H1 (cell line): ENCODE data around the gene OR2H1. TPM values are rescaled to one million over a fixed set of nuclear protein-coding genes. Genes with fewer than 3 reads are reported as not detected.
A peak's percentile ranks its signal among the peaks of the same experiment; 100 is the strongest.

ENCODE experiments used
- CTCF ChIA-PET: fragments of 300-600 bp; sonication (Branson Sonifier 250); formaldehyde crosslinking; loops from one replicate; lab custom pipeline; 2021; ENCODE audit not compliant: partially characterized antibody; lab: Charles Lee
- POLR2A ChIA-PET: fragments of 300-600 bp; sonication (Branson Sonifier 250); formaldehyde crosslinking; loops from one replicate; lab custom pipeline; 2021; ENCODE audit warnings: inconsistent platforms; ENCODE audit not compliant: partially characterized antibody; lab: Charles Lee
- DNase-seq, 2 experiments: peaks; one replicate each; pipeline versions ENCODE4 v3.0.0 to v3.0.0-alpha.2; 2010 to 2022; ENCODE audit warnings: low spot score in 2 of 2, low read depth in 1 of 2, mixed read lengths in 1 of 2
- FAIRE-seq: peaks from 2 replicates; lab custom pipeline; 2011; peaks lifted over from hg19 to GRCh38; lab: Jason Lieb, UNC
- H2AFZ ChIP-seq: 2 replicates; pipeline ENCODE4 v1.8.1; 2012; ENCODE audit warnings: low read length, inconsistent platforms
- H2AK5ac ChIP-seq: 2 replicates; pipeline ENCODE4 v1.6.1; 2013; ENCODE audit warnings: low read depth, low read length
- H2BK120ac ChIP-seq: replicated peaks from 2 replicates; pipeline ENCODE3; 2013; ENCODE audit warnings: low read depth, low read length, inconsistent platforms
- H2BK12ac ChIP-seq: 2 replicates; pipeline ENCODE4 v1.6.1; 2013; ENCODE audit warnings: low read depth, low read length
- H2BK15ac ChIP-seq: 2 replicates; pipeline ENCODE4 v1.6.1; 2013; ENCODE audit warnings: low read length
- H2BK20ac ChIP-seq: 2 replicates; pipeline ENCODE4 v1.6.1; 2013; ENCODE audit warnings: low read length
- H2BK5ac ChIP-seq: 2 replicates; pipeline ENCODE4 v1.6.1; 2013; ENCODE audit warnings: low read depth, low read length
- H3K14ac ChIP-seq: 2 replicates; pipeline ENCODE4 v1.6.1; 2013; ENCODE audit warnings: inconsistent platforms; ENCODE audit not compliant: insufficient read length
- H3K18ac ChIP-seq: 2 replicates; pipeline ENCODE4 v1.6.1; 2013; ENCODE audit warnings: low read length; ENCODE audit errors: extremely low read depth
- H3K23ac ChIP-seq: 2 replicates; pipeline ENCODE4 v1.6.1; 2013; ENCODE audit warnings: inconsistent platforms; ENCODE audit not compliant: insufficient read length
- H3K23me2 ChIP-seq: 2 replicates; pipeline ENCODE4 v1.6.1; 2013; ENCODE audit warnings: low read depth, low read length
- H3K27ac ChIP-seq: 2 replicates; pipeline ENCODE4 v1.6.1; 2011; ENCODE audit warnings: low read depth, low read length, inconsistent platforms
- H3K27me3 ChIP-seq, 4 experiments: replicated peaks in 1 of 4; 1 replicate in 1 of 4; 2 replicates in 3 of 4; pipeline versions ENCODE4 v1.6.1 to v1.8.1; 2011 to 2013; ENCODE audit warnings: low read length in 3 of 4, mild to moderate bottlenecking in 3 of 4, inconsistent platforms in 2 of 4, mixed read lengths in 2 of 4, moderate library complexity in 1 of 4; ENCODE audit not compliant: control insufficient read depth in 3 of 4, insufficient read depth in 3 of 4; ENCODE audit errors: extremely low read depth in 1 of 4
- H3K36me3 ChIP-seq, 4 experiments: 2 replicates each; pipeline versions ENCODE4 v1.6.1 to v1.8.1; 2011 to 2013; ENCODE audit warnings: mild to moderate bottlenecking in 4 of 4, low read length in 3 of 4, moderate library complexity in 2 of 4, control low read depth in 1 of 4, inconsistent platforms in 1 of 4; ENCODE audit not compliant: insufficient read depth in 4 of 4, control insufficient read depth in 2 of 4
- H3K4ac ChIP-seq: replicated peaks from 2 replicates; pipeline ENCODE3; 2013; ENCODE audit warnings: low read length, low read depth, mixed read lengths, inconsistent platforms; ENCODE audit not compliant: insufficient read length
- H3K4me1 ChIP-seq, 4 experiments: replicated peaks in 1 of 4; 1 replicate in 1 of 4; 2 replicates in 3 of 4; pipeline versions ENCODE4 v1.6.1 to v1.8.1; 2011 to 2013; ENCODE audit warnings: low read length in 3 of 4, inconsistent platforms in 2 of 4, mixed read lengths in 1 of 4; ENCODE audit not compliant: insufficient read depth in 4 of 4, control insufficient read depth in 3 of 4
- H3K4me2 ChIP-seq, 2 experiments: 2 replicates each; pipeline versions ENCODE4 v1.6.1 to v1.8.1; 2011 to 2013; ENCODE audit warnings: low read depth in 2 of 2, low read length in 2 of 2, control low read depth in 1 of 2, inconsistent platforms in 1 of 2, mild to moderate bottlenecking in 1 of 2; ENCODE audit not compliant: insufficient read depth in 1 of 2
- H3K4me3 ChIP-seq, 4 experiments: fragments of 200-600, 300-600 bp in 1 of 4; sonication (generic), shearing (Covaris generic), sonication (Bioruptor Twin) in 1 of 4; 2 replicates each; pipeline versions ENCODE4 v1.5.1 to v1.8.1; 2011 to 2016; ENCODE audit warnings: low read length in 4 of 4, low read depth in 3 of 4, control low read depth in 2 of 4, inconsistent platforms in 2 of 4, mild to moderate bottlenecking in 2 of 4, mixed read lengths in 1 of 4, moderate library complexity in 1 of 4; ENCODE audit not compliant: insufficient read depth in 2 of 4; ENCODE audit errors: extremely low read depth in 1 of 4
- H3K56ac ChIP-seq: replicated peaks from 2 replicates; pipeline ENCODE3; 2013; ENCODE audit warnings: low read depth, mild to moderate bottlenecking, mixed read lengths, low read length, inconsistent platforms; ENCODE audit not compliant: insufficient read length
- H3K79me1 ChIP-seq: 2 replicates; pipeline ENCODE4 v1.6.1; 2013; ENCODE audit warnings: low read depth, low read length, control low read depth
- H3K79me2 ChIP-seq, 2 experiments: 2 replicates each; pipeline versions ENCODE4 v1.6.1 to v1.8.1; 2012 to 2013; ENCODE audit warnings: low read length in 2 of 2, mild to moderate bottlenecking in 2 of 2, inconsistent platforms in 1 of 2; ENCODE audit not compliant: insufficient read depth in 2 of 2, control insufficient read depth in 1 of 2
- H3K9ac ChIP-seq, 4 experiments: replicated peaks in 1 of 4; 1 replicate in 1 of 4; 2 replicates in 3 of 4; pipeline versions ENCODE4 v1.6.1 to v1.8.1; 2011 to 2013; ENCODE audit warnings: low read depth in 3 of 4, low read length in 3 of 4, control low read depth in 2 of 4, mild to moderate bottlenecking in 2 of 4, moderate library complexity in 2 of 4, inconsistent platforms in 1 of 4; ENCODE audit errors: extremely low read depth in 1 of 4
- H3K9me3 ChIP-seq, 2 experiments: 2 replicates each; pipeline versions ENCODE4 v1.6.1 to v1.8.1; 2012 to 2013; ENCODE audit warnings: mild to moderate bottlenecking in 2 of 2, moderate library complexity in 2 of 2, control low read depth in 1 of 2, inconsistent platforms in 1 of 2, low read depth in 1 of 2, low read length in 1 of 2, mixed read lengths in 1 of 2; ENCODE audit not compliant: insufficient read depth in 2 of 2
- H4K20me1 ChIP-seq, 2 experiments: replicated peaks in 1 of 2; 2 replicates each; pipeline versions ENCODE3 to v1.8.1; 2011 to 2013; ENCODE audit warnings: inconsistent platforms in 2 of 2, low read length in 2 of 2, mild to moderate bottlenecking in 1 of 2; ENCODE audit not compliant: insufficient read depth in 2 of 2, control insufficient read depth in 1 of 2
- H4K5ac ChIP-seq: 2 replicates; pipeline ENCODE4 v1.6.1; 2013; ENCODE audit warnings: low read length, low read depth, mixed read lengths, inconsistent platforms; ENCODE audit not compliant: insufficient read length
- H4K8ac ChIP-seq: 2 replicates; pipeline ENCODE4 v1.8.0; 2013; ENCODE audit warnings: mild to moderate bottlenecking, moderate library complexity, low read length, inconsistent platforms; ENCODE audit not compliant: insufficient read depth; ENCODE audit errors: extremely low read depth
- H4K91ac ChIP-seq: replicated peaks from 2 replicates; pipeline ENCODE3; 2013; ENCODE audit warnings: low read length, mixed read lengths, inconsistent platforms; ENCODE audit not compliant: insufficient read length
- CBX5 ChIP-seq: fragments of 300-800, 300-1000 bp; sonication (generic); IDR thresholded peaks from 2 replicates; pipeline ENCODE4 v1.7.1; 2016; ENCODE audit warnings: antibody characterized with exemption, low read length, low read depth
- CTBP2 ChIP-seq: IDR thresholded peaks from 2 replicates; pipeline ENCODE4 v1.7.0; 2011; ENCODE audit warnings: borderline replicate concordance, mild to moderate bottlenecking, moderate library complexity, mixed read lengths, low read length; ENCODE audit not compliant: insufficient read depth, insufficient read length
- FOSL1 ChIP-seq: IDR thresholded peaks from 2 replicates; pipeline ENCODE4 v1.6.1; 2011; ENCODE audit warnings: mild to moderate bottlenecking, low read depth, low read length, moderate library complexity; ENCODE audit not compliant: insufficient read depth
- JUN ChIP-seq: IDR thresholded peaks from 2 replicates; pipeline ENCODE4 v1.6.1; 2011; ENCODE audit warnings: low read depth, mild to moderate bottlenecking, improper control_type of control experiment, low read length
- MAFK ChIP-seq: IDR thresholded peaks from 2 replicates; pipeline ENCODE4 v1.6.1; 2012; ENCODE audit warnings: low read depth, mild to moderate bottlenecking, improper control_type of control experiment, low read length
- POLR2A ChIP-seq, 2 experiments: IDR thresholded peaks; 1 replicate in 1 of 2; 2 replicates in 1 of 2; pipeline ENCODE4 v1.6.1; 2011; ENCODE audit warnings: low read depth in 2 of 2, low read length in 2 of 2, mild to moderate bottlenecking in 2 of 2; ENCODE audit errors: control extremely low read depth in 1 of 2
- RAD21 ChIP-seq, 2 experiments: IDR thresholded peaks in 1 of 2; conservative IDR thresholded peaks in 1 of 2; 2 replicates each; pipeline ENCODE4 v1.6.1; 2011; ENCODE audit warnings: low read depth in 2 of 2, low read length in 2 of 2, improper control_type of control experiment in 1 of 2, inconsistent platforms in 1 of 2, mild to moderate bottlenecking in 1 of 2, moderate library complexity in 1 of 2
- RNF2 ChIP-seq: fragments of 200-900, 300-1000 bp; sonication (generic); IDR thresholded peaks from 2 replicates; pipeline ENCODE4 v1.7.1; 2016; ENCODE audit warnings: borderline replicate concordance, low read depth, mild to moderate bottlenecking, antibody characterized with exemption, low read length; ENCODE audit not compliant: poor library complexity, severe bottlenecking; ENCODE audit errors: missing control alignments
- RXRA ChIP-seq: IDR thresholded peaks from 2 replicates; pipeline ENCODE4 v1.6.1; 2011; ENCODE audit warnings: low read depth, mild to moderate bottlenecking, low read length, moderate library complexity; ENCODE audit not compliant: insufficient read depth
- SIN3A ChIP-seq, 2 experiments: IDR thresholded peaks in 1 of 2; conservative IDR thresholded peaks in 1 of 2; 2 replicates each; pipeline ENCODE4 v1.6.1; 2011 to 2012; ENCODE audit warnings: low read length in 2 of 2, improper control_type of control experiment in 1 of 2, low read depth in 1 of 2, mild to moderate bottlenecking in 1 of 2
- TEAD4 ChIP-seq: IDR thresholded peaks from 2 replicates; pipeline ENCODE4 v1.6.1; 2012; ENCODE audit warnings: low read depth, low read length, inconsistent platforms, mixed read lengths
- WGBS, 2 experiments: shearing (Covaris generic) in 1 of 2; methylation state at CpG; one replicate each; pipeline versions ENCODE4 v1.1.6 to v1.1.7; 2013 to 2015; ENCODE audit warnings: low lambda C conversion rate in 2 of 2, mixed read lengths in 2 of 2, inconsistent platforms in 1 of 2, low coverage in 1 of 2, missing lambda C conversion rate in 1 of 2; ENCODE audit not compliant: insufficient replicate concordance in 2 of 2, insufficient coverage in 1 of 2, insufficient read length in 1 of 2; ENCODE audit errors: extremely low coverage in 1 of 2, missing lambda C conversion rate in 1 of 2; 5-methylcytosine and 5-hydroxymethylcytosine counted together
- polyA plus RNA-seq, 7 experiments: library from polyadenylated mRNA; depleted of rRNA in 3 of 7; stranded (reverse) in 5 of 7; unstranded in 2 of 7; fragments of >200 nt in 5 of 7; fragments of 200-250 nt in 2 of 7; gene quantifications; 1 replicate in 5 of 7; 2 replicates in 1 of 7; 4 replicates in 1 of 7; pipeline versions ENCODE4 v1.2.1 to v1.2.3, GENCODE V29; 2011 to 2013; ENCODE audit warnings: missing spikeins in 2 of 7, mixed read lengths in 2 of 7
- total RNA-seq: library from RNA; stranded (reverse); fragmentation: NEBNext Ultra II Directional; extraction: Animal tissue kit (Norgen Biotek cat#: 25700); gene quantifications from 2 replicates; pipeline ENCODE4 v1.2.1, GENCODE V29; 2021

The OR2H1 gene
- total and polyA plus RNA-seq, 2 of the 8 experiments (the other 6 are each of a cell fraction or from before 2014, with no cell fraction given), result not detected

- H2AFZ ChIP-seq, result no peak overlapping the region
- no peaks in the 10 kb centered on the region; a peak in 1 of 7 replicates for H3K4me1 ChIP-seq
- no peak overlapping the region for H3K14ac ChIP-seq
- no peak for TF ChIP-seq RXRA
- TF ChIP-seq CTBP2, result no peak
- TF ChIP-seq RNF2, result no peak
- no peak for TF ChIP-seq MAFK
- no peak for TF ChIP-seq CBX5
- no peak for TF ChIP-seq JUN
- no peak for TF ChIP-seq FOSL1
- TF ChIP-seq RAD21 (IDR thresholded peaks at IDR 0.05 in 1 of 2, conservative IDR thresholded peaks at IDR 0.05 in 1 of 2; ENCODE audit: low read depth in 2 of 2, low read length in 2 of 2), result no peak
- TF ChIP-seq POLR2A (IDR thresholded peaks at IDR 0.05; ENCODE audit: control extremely low read depth in 1 of 2, low read depth in 2 of 2, low read length in 2 of 2), result no peak
- no peak for TF ChIP-seq SIN3A (conservative IDR thresholded peaks at IDR 0.05 in 1 of 2, IDR thresholded peaks at IDR 0.05 in 1 of 2; ENCODE audit: low read depth in 1 of 2, low read length in 2 of 2)
- no peak for TF ChIP-seq TEAD4
- no peak overlapping the region for H2BK12ac ChIP-seq
- no peak overlapping the region for H2BK20ac ChIP-seq
- H3K18ac ChIP-seq, result no peak overlapping the region
- no peak overlapping the region for H4K5ac ChIP-seq
- H4K91ac ChIP-seq, result no peak overlapping the region
- H3K36me3 ChIP-seq, result no peaks in the 10 kb centered on the region
- no peak overlapping the region for H4K8ac ChIP-seq
- H3K9ac ChIP-seq, result no peak overlapping the region
- H2AK5ac ChIP-seq, result peak overlapping the region; percentile 39; the same call in 1 of the 2 replicates
- H3K23ac ChIP-seq, result no peak overlapping the region
- no peaks in the 10 kb centered on the region for H4K20me1 ChIP-seq
- H3K4ac ChIP-seq, result no peak overlapping the region
- no peak overlapping the region for H3K4me2 ChIP-seq
- no peak overlapping the region for H3K27ac ChIP-seq
- H3K27me3 ChIP-seq, result no peaks in the 10 kb centered on the region
- CTCF ChIA-PET, result interaction anchor here (1.1 to 1.4 kb wide), 3 partner anchors 17 to 102 kb away, joined by 3 read pairs; no protein-coding TSS in a partner anchor
- H3K9me3 ChIP-seq, result no peaks in the 10 kb centered on the region
- DNase-seq (peak in 1 of 2 experiments; percentile 35), FAIRE-seq (no peak)
- H2BK15ac ChIP-seq, result no peak overlapping the region
- no peak overlapping the region for H2BK5ac ChIP-seq
- no peaks in the 10 kb centered on the region for H3K23me2 ChIP-seq
- H2BK120ac ChIP-seq, result no peak overlapping the region
- H3K4me3 ChIP-seq, result no peak overlapping the region
- no peak overlapping the region for H3K56ac ChIP-seq
- POLR2A ChIA-PET, result interaction anchor here (1.2 kb wide), 1 partner anchor 90 kb away, joined by 3 read pairs; no protein-coding TSS in a partner anchor
- H3K79me1 ChIP-seq, result no peaks in the 10 kb centered on the region
- WGBS, 2 experiments, result 98% methylated on average over 6 of the region's 6 CpGs; no CpG with 5 or more reads in 1 of the 2 experiments
- H3K79me2 ChIP-seq, result no peaks in the 10 kb centered on the region
Measured at GRCh38 chr6:29501106-29501505, 44.2 kb downstream of the OR2H1 start.
